Liver (tissue), 9 donors: ENCODE results near the gene OLFML2A. TPM values are rescaled to one million over a fixed set of nuclear protein-coding genes. Genes with fewer than 3 reads are reported as not detected.

Experiments
- DNase-seq: peaks from one replicate; pipeline ENCODE4 v3.0.0-alpha.2; 2017; ENCODE audit warnings: low spot score
- H3K27ac ChIP-seq, 2 donors: one replicate each; pipeline ENCODE4 v1.7.0; 2013; ENCODE audit warnings: inconsistent platforms in 2 of 2, low read length in 2 of 2, control low read depth in 1 of 2, low read depth in 1 of 2, mild to moderate bottlenecking in 1 of 2
- H3K27me3 ChIP-seq, 4 donors: one replicate each; pipeline versions ENCODE4 v1.6.1 to v1.7.0; 2013; ENCODE audit warnings: low read length in 3 of 4, inconsistent platforms in 1 of 4, mild to moderate bottlenecking in 1 of 4, moderate library complexity in 1 of 4; ENCODE audit not compliant: control insufficient read depth in 4 of 4, insufficient read depth in 4 of 4
- H3K36me3 ChIP-seq, 4 donors: one replicate each; pipeline versions ENCODE4 v1.6.1 to v1.7.0; 2013; ENCODE audit warnings: low read length in 3 of 4, mild to moderate bottlenecking in 3 of 4, low read depth in 1 of 4, moderate library complexity in 1 of 4; ENCODE audit not compliant: control insufficient read depth in 4 of 4, insufficient read depth in 3 of 4
- H3K4me1 ChIP-seq, 4 donors: one replicate each; pipeline versions ENCODE4 v1.6.1 to v1.7.0; 2013; ENCODE audit warnings: low read length in 3 of 4, mild to moderate bottlenecking in 3 of 4, moderate library complexity in 1 of 4; ENCODE audit not compliant: control insufficient read depth in 4 of 4, insufficient read depth in 4 of 4
- H3K4me3 ChIP-seq, 3 donors: one replicate each; pipeline versions ENCODE4 v1.6.1 to v1.7.0; 2013; ENCODE audit warnings: low read length in 3 of 3, control low read depth in 1 of 3, low read depth in 1 of 3, mild to moderate bottlenecking in 1 of 3
- H3K9ac ChIP-seq, 2 donors: one replicate each; pipeline ENCODE4 v1.7.0; 2013; ENCODE audit warnings: low read length in 2 of 2, mild to moderate bottlenecking in 2 of 2, moderate library complexity in 2 of 2, control low read depth in 1 of 2, low read depth in 1 of 2
- H3K9me3 ChIP-seq, 4 donors: one replicate each; pipeline versions ENCODE4 v1.6.1 to v1.7.0; 2013; ENCODE audit warnings: low read length in 3 of 4; ENCODE audit not compliant: control insufficient read depth in 4 of 4
- EGR1 ChIP-seq, 2 donors: IDR thresholded peaks; 2 replicates each; pipeline ENCODE4 v1.6.1; 2016 to 2018; ENCODE audit warnings: antibody characterized with exemption in 2 of 2, low read depth in 2 of 2
- FOXA1 ChIP-seq: IDR thresholded peaks from 2 replicates; pipeline ENCODE4 v1.6.1; 2016; ENCODE audit warnings: antibody characterized with exemption
- FOXA2 ChIP-seq: IDR thresholded peaks from 2 replicates; pipeline ENCODE4 v1.6.1; 2016; ENCODE audit warnings: antibody characterized with exemption
- MAX ChIP-seq: IDR thresholded peaks from 2 replicates; pipeline ENCODE4 v1.6.1; 2016; ENCODE audit warnings: antibody characterized with exemption
- RAD21 ChIP-seq, 2 donors: IDR thresholded peaks; 2 replicates each; pipeline ENCODE4 v1.6.1; 2016; ENCODE audit warnings: antibody characterized with exemption in 2 of 2, mild to moderate bottlenecking in 2 of 2
- RXRA ChIP-seq, 2 donors: IDR thresholded peaks; 2 replicates each; pipeline ENCODE4 v1.6.1; 2017 to 2018; ENCODE audit warnings: antibody characterized with exemption in 2 of 2, mild to moderate bottlenecking in 1 of 2
- SP1 ChIP-seq: IDR thresholded peaks from 2 replicates; pipeline ENCODE4 v1.6.1; 2018; ENCODE audit warnings: antibody characterized with exemption, mild to moderate bottlenecking
- YY1 ChIP-seq: IDR thresholded peaks from 2 replicates; pipeline ENCODE4 v1.6.1; 2016; ENCODE audit warnings: antibody characterized with exemption, mild to moderate bottlenecking
- ZBTB33 ChIP-seq: IDR thresholded peaks from 2 replicates; pipeline ENCODE4 v1.6.1; 2016; ENCODE audit warnings: antibody characterized with exemption
- WGBS: extraction: QIAGEN DNeasy Blood & Tissue Kit; methylation state at CpG from one replicate; pipeline ENCODE4 v1.1.7; 2013; 5-methylcytosine and 5-hydroxymethylcytosine counted together
- polyA plus RNA-seq, 2 donors: library from polyadenylated mRNA; stranded (reverse) in 1 of 2; unstranded in 1 of 2; fragments of 200-250 nt in 1 of 2; fragments of >200 nt in 1 of 2; fragmentation: Nextera tagmentation in 1 of 2; extraction: Ambion mirVana in 1 of 2; gene quantifications; one replicate each; pipeline versions ENCODE4 v1.2.1 to v1.2.3, GENCODE V29; 2013 to 2015
- total RNA-seq, 2 donors: library from RNA; depleted of rRNA; stranded (reverse); fragments of >200 nt; gene quantifications; one replicate each; pipeline ENCODE4 v1.2.3, GENCODE V29; 2014
- TF ChIP-seq, protein P1 (sequence below): IDR thresholded peaks from 2 replicates; pipeline ENCODE4 v1.6.1; 2016; ENCODE audit warnings: antibody characterized with exemption
- TF ChIP-seq, protein P2 (sequence below): fragments of 150-350 bp; IDR thresholded peaks from 2 replicates; pipeline ENCODE4 v1.5.1; 2017; ENCODE audit warnings: improper control_type of control experiment, low read depth, low read length; ENCODE audit not compliant: missing input control
- TF ChIP-seq, protein P3 (sequence below): IDR thresholded peaks from 2 replicates; pipeline ENCODE4 v1.6.1; 2016; ENCODE audit warnings: antibody characterized with exemption, mild to moderate bottlenecking
- donor health status: healthy.
- donor health status: healthy.
- donor health status: healthy.
- donor health status: healthy.
- donor health status: healthy.

Gene OLFML2A
- total and polyA plus RNA-seq, 4 donors: 0.15 to 1.1 (median 0.53) TPM

DNA sequence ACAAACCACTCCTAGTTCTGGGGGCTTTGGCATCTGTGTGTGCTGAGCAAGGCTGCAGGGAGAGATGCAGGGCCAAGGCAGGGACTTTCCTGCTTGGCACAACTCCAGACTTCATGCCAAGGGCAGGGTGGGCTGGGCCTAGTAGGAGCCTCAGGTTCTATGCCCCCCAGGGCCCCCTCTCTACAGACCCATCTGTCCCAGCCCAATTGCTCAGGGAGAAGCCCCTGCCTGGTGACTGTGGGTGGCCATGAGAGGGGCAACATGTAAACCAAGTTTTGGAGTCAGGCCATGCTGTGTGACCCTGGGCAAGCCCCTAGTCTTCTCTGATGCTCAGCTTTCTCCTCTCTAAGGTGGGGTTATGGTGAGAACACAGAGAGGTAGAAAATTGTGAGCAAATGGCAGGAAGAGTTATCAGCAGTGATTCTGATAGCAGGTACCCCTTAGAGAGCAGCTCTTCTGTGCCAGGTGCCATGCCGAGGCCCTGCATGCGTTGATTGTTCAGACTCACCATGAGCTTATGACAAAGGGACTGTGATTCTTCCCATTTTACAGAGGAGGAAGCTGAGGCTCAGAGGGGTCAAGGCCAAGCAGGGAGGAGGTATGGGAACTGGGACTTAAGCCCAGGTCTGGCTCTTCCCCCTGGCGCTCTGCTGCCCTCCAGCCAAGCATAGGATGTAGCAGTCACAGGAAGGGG is 5.2 kb downstream of the OLFML2A start:
- no peak for DNase-seq
- no peaks in the 10 kb centered on the region for H3K36me3 ChIP-seq
- H3K4me3 ChIP-seq: no peak overlapping the region
- H3K9me3 ChIP-seq: no peaks in the 10 kb centered on the region
- H3K4me1 ChIP-seq: peaks cover 0 to 4% (median 4%) of the 10 kb centered on the region in 4 donors
- H3K27ac ChIP-seq: no peak overlapping the region
- peaks cover 0 to 1% (median 0%) of the 10 kb centered on the region in 4 donors for H3K27me3 ChIP-seq
- TF ChIP-seq, protein P1, sequence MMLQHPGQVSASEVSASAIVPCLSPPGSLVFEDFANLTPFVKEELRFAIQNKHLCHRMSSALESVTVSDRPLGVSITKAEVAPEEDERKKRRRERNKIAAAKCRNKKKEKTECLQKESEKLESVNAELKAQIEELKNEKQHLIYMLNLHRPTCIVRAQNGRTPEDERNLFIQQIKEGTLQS: no peak
- TF ChIP-seq, protein P2, sequence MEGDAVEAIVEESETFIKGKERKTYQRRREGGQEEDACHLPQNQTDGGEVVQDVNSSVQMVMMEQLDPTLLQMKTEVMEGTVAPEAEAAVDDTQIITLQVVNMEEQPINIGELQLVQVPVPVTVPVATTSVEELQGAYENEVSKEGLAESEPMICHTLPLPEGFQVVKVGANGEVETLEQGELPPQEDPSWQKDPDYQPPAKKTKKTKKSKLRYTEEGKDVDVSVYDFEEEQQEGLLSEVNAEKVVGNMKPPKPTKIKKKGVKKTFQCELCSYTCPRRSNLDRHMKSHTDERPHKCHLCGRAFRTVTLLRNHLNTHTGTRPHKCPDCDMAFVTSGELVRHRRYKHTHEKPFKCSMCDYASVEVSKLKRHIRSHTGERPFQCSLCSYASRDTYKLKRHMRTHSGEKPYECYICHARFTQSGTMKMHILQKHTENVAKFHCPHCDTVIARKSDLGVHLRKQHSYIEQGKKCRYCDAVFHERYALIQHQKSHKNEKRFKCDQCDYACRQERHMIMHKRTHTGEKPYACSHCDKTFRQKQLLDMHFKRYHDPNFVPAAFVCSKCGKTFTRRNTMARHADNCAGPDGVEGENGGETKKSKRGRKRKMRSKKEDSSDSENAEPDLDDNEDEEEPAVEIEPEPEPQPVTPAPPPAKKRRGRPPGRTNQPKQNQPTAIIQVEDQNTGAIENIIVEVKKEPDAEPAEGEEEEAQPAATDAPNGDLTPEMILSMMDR: no peak
- no peak for TF ChIP-seq YY1
- no peak for TF ChIP-seq MAX
- no peak for TF ChIP-seq ZBTB33
- TF ChIP-seq EGR1 (IDR thresholded peaks at IDR 0.05; ENCODE audit: low read depth in 2 of 2): no peak
- TF ChIP-seq, protein P3, sequence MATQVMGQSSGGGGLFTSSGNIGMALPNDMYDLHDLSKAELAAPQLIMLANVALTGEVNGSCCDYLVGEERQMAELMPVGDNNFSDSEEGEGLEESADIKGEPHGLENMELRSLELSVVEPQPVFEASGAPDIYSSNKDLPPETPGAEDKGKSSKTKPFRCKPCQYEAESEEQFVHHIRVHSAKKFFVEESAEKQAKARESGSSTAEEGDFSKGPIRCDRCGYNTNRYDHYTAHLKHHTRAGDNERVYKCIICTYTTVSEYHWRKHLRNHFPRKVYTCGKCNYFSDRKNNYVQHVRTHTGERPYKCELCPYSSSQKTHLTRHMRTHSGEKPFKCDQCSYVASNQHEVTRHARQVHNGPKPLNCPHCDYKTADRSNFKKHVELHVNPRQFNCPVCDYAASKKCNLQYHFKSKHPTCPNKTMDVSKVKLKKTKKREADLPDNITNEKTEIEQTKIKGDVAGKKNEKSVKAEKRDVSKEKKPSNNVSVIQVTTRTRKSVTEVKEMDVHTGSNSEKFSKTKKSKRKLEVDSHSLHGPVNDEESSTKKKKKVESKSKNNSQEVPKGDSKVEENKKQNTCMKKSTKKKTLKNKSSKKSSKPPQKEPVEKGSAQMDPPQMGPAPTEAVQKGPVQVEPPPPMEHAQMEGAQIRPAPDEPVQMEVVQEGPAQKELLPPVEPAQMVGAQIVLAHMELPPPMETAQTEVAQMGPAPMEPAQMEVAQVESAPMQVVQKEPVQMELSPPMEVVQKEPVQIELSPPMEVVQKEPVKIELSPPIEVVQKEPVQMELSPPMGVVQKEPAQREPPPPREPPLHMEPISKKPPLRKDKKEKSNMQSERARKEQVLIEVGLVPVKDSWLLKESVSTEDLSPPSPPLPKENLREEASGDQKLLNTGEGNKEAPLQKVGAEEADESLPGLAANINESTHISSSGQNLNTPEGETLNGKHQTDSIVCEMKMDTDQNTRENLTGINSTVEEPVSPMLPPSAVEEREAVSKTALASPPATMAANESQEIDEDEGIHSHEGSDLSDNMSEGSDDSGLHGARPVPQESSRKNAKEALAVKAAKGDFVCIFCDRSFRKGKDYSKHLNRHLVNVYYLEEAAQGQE: no peak
- no peak for TF ChIP-seq RAD21 (IDR thresholded peaks at IDR 0.05)
- TF ChIP-seq SP1: no peak
- no peak for TF ChIP-seq FOXA1
- no peak for TF ChIP-seq RXRA (IDR thresholded peaks at IDR 0.05)
- no peak for TF ChIP-seq FOXA2
- H3K9ac ChIP-seq: no peak overlapping the region
- 96% methylated on average over 3 of the region's 3 CpGs for WGBS
